IMR-90 (cell line): ENCODE data around the gene NEXN. TPM values are rescaled to one million over a fixed set of nuclear protein-coding genes. Genes with fewer than 3 reads are reported as not detected.

Experiments
- ATAC-seq: fragments of 200-7000 bp; cut with Tn5 transposase; 2 replicates; pipeline ENCODE4 v1.9.1; 2020; ENCODE audit warnings: low read depth, mild to moderate bottlenecking, moderate library complexity
- BruUV-seq: library from RNA; stranded (reverse); fragments of 400-500 nt; replicated peaks from 2 replicates; lab custom pipeline; 2021; lab: Mats Ljungman, UMichigan
- CTCF ChIA-PET: fragments of 300-600 bp; formaldehyde crosslinking; extraction: SDS; loops from one replicate; lab custom pipeline; 2021; ENCODE audit warnings: antibody characterized with exemption; lab: Yijun Ruan, JAX
- POLR2A ChIA-PET: fragments of 300-600 bp; sonication (Branson Sonifier 250); formaldehyde crosslinking; loops from one replicate; lab custom pipeline; 2022; ENCODE audit warnings: antibody characterized with exemption; ENCODE audit not compliant: unreplicated experiment; lab: Charles Lee
- DNase-seq: peaks from one replicate; pipeline ENCODE4 v3.0.0; 2013
- H2AFZ ChIP-seq: replicated peaks from 2 replicates; pipeline ENCODE3; 2013; ENCODE audit warnings: low read length, mild to moderate bottlenecking; ENCODE audit not compliant: poor library complexity
- H2AK5ac ChIP-seq: 2 replicates; pipeline ENCODE4 v1.6.1; 2013; ENCODE audit warnings: low read depth, low read length, inconsistent platforms
- H2AK9ac ChIP-seq: replicated peaks from 2 replicates; pipeline ENCODE3; 2013; ENCODE audit warnings: mild to moderate bottlenecking, low read depth, low read length, moderate library complexity; ENCODE audit not compliant: poor library complexity
- H2BK120ac ChIP-seq: 2 replicates; pipeline ENCODE4 v1.6.1; 2013; ENCODE audit warnings: low read depth, low read length, inconsistent platforms
- H2BK15ac ChIP-seq: 3 replicates; pipeline ENCODE4 v1.6.1; 2013; ENCODE audit warnings: low read depth, low read length, inconsistent platforms
- H2BK20ac ChIP-seq: 2 replicates; pipeline ENCODE4 v1.6.1; 2013; ENCODE audit warnings: low read depth, mild to moderate bottlenecking, inconsistent platforms, low read length, moderate library complexity
- H2BK5ac ChIP-seq: 2 replicates; pipeline ENCODE4 v1.6.1; 2013; ENCODE audit warnings: mild to moderate bottlenecking, low read depth, low read length, inconsistent platforms; ENCODE audit not compliant: poor library complexity, severe bottlenecking
- H3K14ac ChIP-seq: replicated peaks from 2 replicates; pipeline ENCODE4 v1.6.1; 2013; ENCODE audit warnings: low read depth, low read length, inconsistent platforms
- H3K18ac ChIP-seq: 2 replicates; pipeline ENCODE4 v1.6.1; 2013; ENCODE audit warnings: low read depth, low read length, control low read depth
- H3K23ac ChIP-seq: 2 replicates; pipeline ENCODE4 v1.6.1; 2013; ENCODE audit warnings: low read depth, low read length, inconsistent platforms
- H3K27ac ChIP-seq: 2 replicates; pipeline ENCODE4 v1.5.1; 2013; ENCODE audit warnings: mild to moderate bottlenecking, control low read depth, low read length; ENCODE audit not compliant: insufficient read depth
- H3K27me3 ChIP-seq: 2 replicates; pipeline ENCODE4 v1.6.1; 2013; ENCODE audit warnings: low read length; ENCODE audit not compliant: control insufficient read depth, insufficient read depth
- H3K36me3 ChIP-seq: 2 replicates; pipeline ENCODE4 v1.6.1; 2013; ENCODE audit warnings: low read length, mixed read lengths; ENCODE audit not compliant: control insufficient read depth, insufficient read depth
- H3K4ac ChIP-seq: 2 replicates; pipeline ENCODE4 v1.6.1; 2013; ENCODE audit warnings: low read depth, low read length, inconsistent platforms
- H3K4me1 ChIP-seq: 2 replicates; pipeline ENCODE4 v1.6.1; 2013; ENCODE audit warnings: low read length, mixed read lengths; ENCODE audit not compliant: control insufficient read depth, insufficient read depth
- H3K4me2 ChIP-seq: 2 replicates; pipeline ENCODE4 v1.6.1; 2013; ENCODE audit warnings: low read depth, mild to moderate bottlenecking, control low read depth, low read length, moderate library complexity
- H3K4me3 ChIP-seq: 2 replicates; pipeline ENCODE4 v1.5.1; 2013; ENCODE audit warnings: low read depth, mild to moderate bottlenecking, control low read depth, low read length, moderate library complexity; ENCODE audit not compliant: insufficient read depth
- H3K56ac ChIP-seq: 2 replicates; pipeline ENCODE4 v1.6.1; 2013; ENCODE audit warnings: low read length, inconsistent platforms; ENCODE audit not compliant: insufficient read depth; ENCODE audit errors: extremely low read depth
- H3K79me1 ChIP-seq, 2 experiments: 2 replicates each; pipeline ENCODE4 v1.6.1; 2013; ENCODE audit warnings: low read length in 2 of 2, inconsistent platforms in 1 of 2, low read depth in 1 of 2
- H3K9ac ChIP-seq: 2 replicates; pipeline ENCODE4 v1.6.1; 2013; ENCODE audit warnings: low read depth, low read length, control low read depth
- H3K9me1 ChIP-seq: 2 replicates; pipeline ENCODE4 v1.6.1; 2013; ENCODE audit warnings: low read length, inconsistent platforms; ENCODE audit not compliant: insufficient read depth
- H3K9me3 ChIP-seq: 2 replicates; pipeline ENCODE4 v1.6.1; 2013; ENCODE audit warnings: low read length; ENCODE audit not compliant: control insufficient read depth, insufficient read depth
- H4K20me1 ChIP-seq: 2 replicates; pipeline ENCODE4 v1.6.1; 2013; ENCODE audit warnings: low read length, inconsistent platforms; ENCODE audit not compliant: insufficient read depth
- H4K5ac ChIP-seq: 2 replicates; pipeline ENCODE4 v1.6.1; 2013; ENCODE audit warnings: mild to moderate bottlenecking, low read depth, low read length, control low read depth
- H4K8ac ChIP-seq, 2 experiments: 2 replicates each; pipeline ENCODE4 v1.6.1; 2013; ENCODE audit warnings: low read depth in 2 of 2, low read length in 2 of 2, control low read depth in 1 of 2, inconsistent platforms in 1 of 2
- H4K91ac ChIP-seq: 2 replicates; pipeline ENCODE4 v1.6.1; 2013; ENCODE audit warnings: low read depth, low read length, inconsistent platforms; ENCODE audit not compliant: insufficient read depth
- CEBPB ChIP-seq: IDR thresholded peaks from 2 replicates; pipeline ENCODE4 v1.6.1; 2012; ENCODE audit warnings: low read depth, low read length, improper control_type of control experiment
- WGBS, 2 experiments: methylation state at CpG; one replicate each; pipeline versions ENCODE4 v1.1.5 to v1.1.7; 2013; ENCODE audit warnings: missing lambda C conversion rate in 2 of 2; ENCODE audit not compliant: insufficient read length in 1 of 2; ENCODE audit errors: extremely low coverage in 2 of 2; 5-methylcytosine and 5-hydroxymethylcytosine counted together
- dilution Hi-C: fragments of 300-500 bp; cut with HindIII; formaldehyde crosslinking; loops from one replicate; pipeline ENCODE4 v1.14.3; 2018; ENCODE audit warnings: low sequenced_read_pairs; ENCODE audit not compliant: unreplicated experiment
- in situ Hi-C: fragments of 300-500 bp; cut with MboI; formaldehyde crosslinking; loops from 3 replicates; pipeline ENCODE4 v1.14.3; 2019; ENCODE audit warnings: low sequenced_read_pairs, inconsistent platforms, mixed read lengths
- intact Hi-C: fragments of 100-400 bp; cut with micrococcal nuclease; formaldehyde crosslinking; loops from 2 replicates; pipeline ENCODE4 v1.10.0; 2022
- polyA plus RNA-seq, 3 experiments: library from polyadenylated mRNA; depleted of rRNA; stranded (reverse); fragments of >200 nt; gene quantifications; 2 replicates each; pipeline ENCODE4 v1.2.3, GENCODE V29; 2012; ENCODE audit warnings: low replicate concordance in 1 of 3
- total RNA-seq: library from RNA; depleted of rRNA; stranded (reverse); fragments of >200 nt; gene quantifications from 2 replicates; pipeline ENCODE4 v1.2.3, GENCODE V29; 2012
- TF ChIP-seq, protein P1 (sequence below): conservative IDR thresholded peaks from 2 replicates; pipeline ENCODE4 v1.5.1; 2012; ENCODE audit warnings: mild to moderate bottlenecking, low read depth, low read length, improper control_type of control experiment

The NEXN gene
- total and polyA plus RNA-seq, 2 of the 4 experiments (the other 2 are of a cell fraction), result 5.2 to 16.1 TPM

DNA sequence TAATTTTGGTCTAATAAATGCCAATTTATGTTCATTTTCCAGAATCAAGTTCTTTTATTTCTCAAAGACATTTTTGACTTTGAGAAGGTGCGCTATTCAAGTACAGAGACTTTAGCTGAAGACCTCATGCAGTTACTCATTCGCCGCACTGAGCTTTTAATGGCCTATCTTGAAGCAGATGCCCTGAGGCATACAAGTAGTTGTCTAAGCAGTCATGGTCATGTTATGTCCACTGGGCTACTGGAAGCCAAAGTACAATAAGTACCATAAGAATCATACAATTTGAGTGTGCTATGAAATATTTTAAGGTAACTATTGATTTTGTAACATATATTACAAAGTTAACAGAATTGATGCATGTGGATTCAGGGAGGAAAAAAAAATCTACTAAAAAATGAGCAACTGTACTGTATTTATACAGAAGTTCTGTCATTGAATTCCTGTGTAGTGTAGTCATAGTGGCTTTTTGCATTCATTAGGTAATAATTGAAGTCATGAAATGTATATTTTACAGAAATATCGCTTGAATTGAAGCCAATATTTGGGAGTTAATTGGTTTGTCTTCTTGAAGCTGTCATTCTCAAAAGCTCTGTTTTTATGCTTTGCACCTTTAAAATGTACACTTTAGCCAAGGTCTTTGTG is 13.5 kb upstream of the NEXN start:
- Histone ChIP-seq H3K4me3 (no peak overlapping the region), H2AFZ (no peak overlapping the region), H3K79me1 (peaks cover 0 to 26% of the 10 kb centered on the region in 2 experiments; a peak in 3 of 4 replicates), H2BK5ac (peak overlapping the region; percentile 86), H3K4me1 (peaks cover 3% of the 10 kb centered on the region; the same call in 1 of the 2 replicates), H4K5ac (no peak overlapping the region; the same call in 1 of the 2 replicates), H3K4me2 (peak overlapping the region; percentile 46; the same call in 1 of the 2 replicates), H3K9me3 (no peaks in the 10 kb centered on the region), H3K56ac (no peak overlapping the region), H3K23ac (no peak overlapping the region; the same call in 1 of the 2 replicates), H2BK15ac (peak overlapping the region; percentile 74; the same call in 2 of the 3 replicates), H4K8ac (peak overlapping the region in 1 of 2 experiments; percentile 10; a peak in 1 of 4 replicates), H3K27ac (peak overlapping the region; percentile 43; the same call in 1 of the 2 replicates), H3K4ac (peak overlapping the region; percentile 73; the same call in 1 of the 2 replicates), H4K20me1 (no peaks in the 10 kb centered on the region), H3K14ac (peak overlapping the region; percentile 30; the same call in 1 of the 2 replicates), H4K91ac (peak overlapping the region; percentile 49), H3K9ac (no peak overlapping the region), H2BK20ac (peak overlapping the region; percentile 66), H2AK5ac (peak overlapping the region; percentile 33; the same call in 1 of the 2 replicates), H2AK9ac (no peak overlapping the region), H3K36me3 (peaks cover 2% of the 10 kb centered on the region; the same call in 1 of the 2 replicates), H3K27me3 (no peaks in the 10 kb centered on the region), H2BK120ac (peak overlapping the region; percentile 61), H3K9me1 (no peaks in the 10 kb centered on the region), H3K18ac (peak overlapping the region; percentile 86; the same call in 1 of the 2 replicates)
- BruUV-seq, result no TSS peak
- ATAC-seq (peak; percentile 70; the same call in 1 of the 2 replicates), DNase-seq (peak; percentile 74)
- CTCF ChIA-PET, result no interaction called here
- POLR2A ChIA-PET, result interaction anchor here (1.0 kb wide), 1 partner anchor 13 kb away, joined by 3 read pairs; the partner anchor contains the start of gene NEXN
- intact Hi-C loops (no loop called here), dilution Hi-C loops (no loop called here), in situ Hi-C loops (no loop called here)
- WGBS, 2 experiments, result 100% methylated on average over 1 of the region's 4 CpGs; no CpG with 5 or more reads in 1 of the 2 experiments
- TF ChIP-seq, protein P1, sequence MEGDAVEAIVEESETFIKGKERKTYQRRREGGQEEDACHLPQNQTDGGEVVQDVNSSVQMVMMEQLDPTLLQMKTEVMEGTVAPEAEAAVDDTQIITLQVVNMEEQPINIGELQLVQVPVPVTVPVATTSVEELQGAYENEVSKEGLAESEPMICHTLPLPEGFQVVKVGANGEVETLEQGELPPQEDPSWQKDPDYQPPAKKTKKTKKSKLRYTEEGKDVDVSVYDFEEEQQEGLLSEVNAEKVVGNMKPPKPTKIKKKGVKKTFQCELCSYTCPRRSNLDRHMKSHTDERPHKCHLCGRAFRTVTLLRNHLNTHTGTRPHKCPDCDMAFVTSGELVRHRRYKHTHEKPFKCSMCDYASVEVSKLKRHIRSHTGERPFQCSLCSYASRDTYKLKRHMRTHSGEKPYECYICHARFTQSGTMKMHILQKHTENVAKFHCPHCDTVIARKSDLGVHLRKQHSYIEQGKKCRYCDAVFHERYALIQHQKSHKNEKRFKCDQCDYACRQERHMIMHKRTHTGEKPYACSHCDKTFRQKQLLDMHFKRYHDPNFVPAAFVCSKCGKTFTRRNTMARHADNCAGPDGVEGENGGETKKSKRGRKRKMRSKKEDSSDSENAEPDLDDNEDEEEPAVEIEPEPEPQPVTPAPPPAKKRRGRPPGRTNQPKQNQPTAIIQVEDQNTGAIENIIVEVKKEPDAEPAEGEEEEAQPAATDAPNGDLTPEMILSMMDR, result no peak
- peak; percentile 44; the same call in 1 of the 2 replicates for TF ChIP-seq CEBPB
